ENCODE results near the gene PDCD1LG2.

DNA sequence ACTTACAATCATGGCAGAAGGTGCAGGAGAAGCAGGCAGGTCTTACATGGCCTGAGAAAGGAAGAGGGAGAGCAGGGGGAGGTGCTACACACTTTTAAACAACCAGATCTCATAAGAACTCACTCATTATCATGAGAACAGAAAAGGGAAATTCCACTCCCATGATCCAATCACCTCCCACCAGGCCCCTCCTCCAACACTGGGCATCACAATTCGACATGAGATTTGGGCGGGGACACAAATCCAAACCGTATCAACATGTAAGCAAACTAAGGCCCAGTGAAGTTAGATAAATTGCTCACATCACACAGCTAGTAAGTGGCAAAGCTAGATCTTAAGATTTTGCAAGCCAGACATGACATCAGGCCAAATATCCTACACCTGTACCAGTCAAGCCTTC lies 70.3 kb downstream of the PDCD1LG2 start:
- TF ChIP-seq, protein P1, sequence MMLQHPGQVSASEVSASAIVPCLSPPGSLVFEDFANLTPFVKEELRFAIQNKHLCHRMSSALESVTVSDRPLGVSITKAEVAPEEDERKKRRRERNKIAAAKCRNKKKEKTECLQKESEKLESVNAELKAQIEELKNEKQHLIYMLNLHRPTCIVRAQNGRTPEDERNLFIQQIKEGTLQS (IDR thresholded peaks at IDR 0.05): no peak
- TF ChIP-seq, protein P2, sequence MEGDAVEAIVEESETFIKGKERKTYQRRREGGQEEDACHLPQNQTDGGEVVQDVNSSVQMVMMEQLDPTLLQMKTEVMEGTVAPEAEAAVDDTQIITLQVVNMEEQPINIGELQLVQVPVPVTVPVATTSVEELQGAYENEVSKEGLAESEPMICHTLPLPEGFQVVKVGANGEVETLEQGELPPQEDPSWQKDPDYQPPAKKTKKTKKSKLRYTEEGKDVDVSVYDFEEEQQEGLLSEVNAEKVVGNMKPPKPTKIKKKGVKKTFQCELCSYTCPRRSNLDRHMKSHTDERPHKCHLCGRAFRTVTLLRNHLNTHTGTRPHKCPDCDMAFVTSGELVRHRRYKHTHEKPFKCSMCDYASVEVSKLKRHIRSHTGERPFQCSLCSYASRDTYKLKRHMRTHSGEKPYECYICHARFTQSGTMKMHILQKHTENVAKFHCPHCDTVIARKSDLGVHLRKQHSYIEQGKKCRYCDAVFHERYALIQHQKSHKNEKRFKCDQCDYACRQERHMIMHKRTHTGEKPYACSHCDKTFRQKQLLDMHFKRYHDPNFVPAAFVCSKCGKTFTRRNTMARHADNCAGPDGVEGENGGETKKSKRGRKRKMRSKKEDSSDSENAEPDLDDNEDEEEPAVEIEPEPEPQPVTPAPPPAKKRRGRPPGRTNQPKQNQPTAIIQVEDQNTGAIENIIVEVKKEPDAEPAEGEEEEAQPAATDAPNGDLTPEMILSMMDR (IDR thresholded peaks at IDR 0.05; ENCODE audit: low read depth, low read length, missing input control): no peak
- TF ChIP-seq, protein P3, sequence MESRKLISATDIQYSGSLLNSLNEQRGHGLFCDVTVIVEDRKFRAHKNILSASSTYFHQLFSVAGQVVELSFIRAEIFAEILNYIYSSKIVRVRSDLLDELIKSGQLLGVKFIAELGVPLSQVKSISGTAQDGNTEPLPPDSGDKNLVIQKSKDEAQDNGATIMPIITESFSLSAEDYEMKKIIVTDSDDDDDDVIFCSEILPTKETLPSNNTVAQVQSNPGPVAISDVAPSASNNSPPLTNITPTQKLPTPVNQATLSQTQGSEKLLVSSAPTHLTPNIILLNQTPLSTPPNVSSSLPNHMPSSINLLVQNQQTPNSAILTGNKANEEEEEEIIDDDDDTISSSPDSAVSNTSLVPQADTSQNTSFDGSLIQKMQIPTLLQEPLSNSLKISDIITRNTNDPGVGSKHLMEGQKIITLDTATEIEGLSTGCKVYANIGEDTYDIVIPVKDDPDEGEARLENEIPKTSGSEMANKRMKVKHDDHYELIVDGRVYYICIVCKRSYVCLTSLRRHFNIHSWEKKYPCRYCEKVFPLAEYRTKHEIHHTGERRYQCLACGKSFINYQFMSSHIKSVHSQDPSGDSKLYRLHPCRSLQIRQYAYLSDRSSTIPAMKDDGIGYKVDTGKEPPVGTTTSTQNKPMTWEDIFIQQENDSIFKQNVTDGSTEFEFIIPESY (IDR thresholded peaks at IDR 0.05): no peak
- TF ChIP-seq, protein P4, sequence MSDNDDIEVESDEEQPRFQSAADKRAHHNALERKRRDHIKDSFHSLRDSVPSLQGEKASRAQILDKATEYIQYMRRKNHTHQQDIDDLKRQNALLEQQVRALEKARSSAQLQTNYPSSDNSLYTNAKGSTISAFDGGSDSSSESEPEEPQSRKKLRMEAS (IDR thresholded peaks at IDR 0.05): no peak
- TF ChIP-seq NR2F2 (IDR thresholded peaks at IDR 0.05): no peak
- no peak for TF ChIP-seq JUND (IDR thresholded peaks at IDR 0.05)
